ENCODE measurements around the gene TMPRSS15.

Gene TMPRSS15

GRCh38 chr21:18382141-18382540 lies 21.4 kb downstream of the TMPRSS15 start:
- Histone ChIP-seq H3K36me3 (ENCODE audit: control insufficient read depth in 2 of 2, insufficient read depth in 1 of 2, low read length in 2 of 2) (no peaks in the 10 kb centered on the region), H3K4me1 (ENCODE audit: control insufficient read depth, insufficient read depth, low read length) (no peaks in the 10 kb centered on the region), H3K27ac (ENCODE audit: extremely low read depth, low read depth, low read length) (no peak overlapping the region), H3K4me3 (ENCODE audit: low read depth, low read length) (no peak overlapping the region), H3K9me3 (ENCODE audit: control insufficient read depth, insufficient read depth, low read depth, low read length) (no peaks in the 10 kb centered on the region; the same call in 1 of the 2 replicates)
- TF ChIP-seq ZNF433 (tag by site-specific recombination; IDR thresholded peaks at IDR 0.05; ENCODE audit: low read depth) (no peak), ZNF24 (tag by site-specific recombination; IDR thresholded peaks at IDR 0.05) (no peak), ZNF514 (tag by site-specific recombination; IDR thresholded peaks at IDR 0.05) (no peak)
- POLR2A ChIA-PET: no interaction called here
- CTCF ChIA-PET: no interaction called here

GRCh38 chr21:18373606-18374005 lies 30.0 kb downstream of the TMPRSS15 start:
- H3K27ac ChIP-seq (ENCODE audit: extremely low read depth, low read depth, low read length): no peak overlapping the region
- ChIA-PET POLR2A (no interaction called here), CTCF (interaction anchor here (1.1 kb wide), 1 partner anchor 11 kb away, joined by 5 read pairs; no protein-coding TSS in a partner anchor)

GRCh38 chr21:18370301-18370700 lies 33.3 kb downstream of the TMPRSS15 start:
- H3K36me3 ChIP-seq (ENCODE audit: control insufficient read depth in 2 of 2, insufficient read depth in 1 of 2, low read length in 2 of 2): no peaks in the 10 kb centered on the region
- CTCF ChIA-PET: interaction anchor here (0.9 to 2.3 kb wide), 2 partner anchors 9 to 330 kb away, joined by 3 to 6 read pairs; no protein-coding TSS in a partner anchor
- no peak overlapping the region for H3K4me3 ChIP-seq (ENCODE audit: low read depth, low read length)
- no peak for TF ChIP-seq ZNF366 (tag by site-specific recombination; conservative IDR thresholded peaks at IDR 0.05)
- TF ChIP-seq ZBTB6 (tag by site-specific recombination; IDR thresholded peaks at IDR 0.05): no peak
- no peak for TF ChIP-seq ZNF155 (tag by site-specific recombination; IDR thresholded peaks at IDR 0.05)
- TF ChIP-seq OSR2 (tag by site-specific recombination; IDR thresholded peaks at IDR 0.05): no peak
- TF ChIP-seq ZNF426 (tag by site-specific recombination; IDR thresholded peaks at IDR 0.05): no peak
- POLR2A ChIA-PET: no interaction called here
- H3K4me1 ChIP-seq (ENCODE audit: control insufficient read depth, insufficient read depth, low read length): no peaks in the 10 kb centered on the region
- no peak overlapping the region for H3K27ac ChIP-seq (ENCODE audit: extremely low read depth, low read depth, low read length)
- H3K9me3 ChIP-seq (ENCODE audit: control insufficient read depth, insufficient read depth, low read depth, low read length): no peaks in the 10 kb centered on the region

More at GRCh38 chr21:18373606-18374005, 30.0 kb downstream of the TMPRSS15 start:
- H3K4me3 ChIP-seq (ENCODE audit: low read depth, low read length): no peak overlapping the region
- no peaks in the 10 kb centered on the region for H3K36me3 ChIP-seq (ENCODE audit: control insufficient read depth in 2 of 2, insufficient read depth in 1 of 2, low read length in 2 of 2)
- no peaks in the 10 kb centered on the region for H3K9me3 ChIP-seq (ENCODE audit: control insufficient read depth, insufficient read depth, low read depth, low read length)
- H3K4me1 ChIP-seq (ENCODE audit: control insufficient read depth, insufficient read depth, low read length): no peaks in the 10 kb centered on the region
- TF ChIP-seq ZXDB (tag by site-specific recombination; IDR thresholded peaks at IDR 0.05) (no peak), GLIS2 (tag by site-specific recombination; IDR thresholded peaks at IDR 0.05) (no peak), ZNF157 (tag by site-specific recombination; IDR thresholded peaks at IDR 0.05) (no peak), ZNF169 (tag by site-specific recombination; IDR thresholded peaks at IDR 0.05) (no peak), BCL11B (tag by site-specific recombination; IDR thresholded peaks at IDR 0.05; ENCODE audit: low read depth) (no peak), ZNF544 (tag by site-specific recombination; IDR thresholded peaks at IDR 0.05) (no peak), RBAK (tag by site-specific recombination; IDR thresholded peaks at IDR 0.05) (no peak), ZNF423 (tag by site-specific recombination; IDR thresholded peaks at IDR 0.05) (no peak), KLF8 (tag by site-specific recombination; IDR thresholded peaks at IDR 0.05) (no peak), ZNF132 (tag by site-specific recombination; IDR thresholded peaks at IDR 0.05; ENCODE audit: borderline replicate concordance) (no peak), ZNF529 (tag by site-specific recombination; IDR thresholded peaks at IDR 0.05; ENCODE audit: insufficient replicate concordance) (no peak), ZNF501 (tag by site-specific recombination; IDR thresholded peaks at IDR 0.05) (no peak), SP3 (tag by site-specific recombination; IDR thresholded peaks at IDR 0.05) (no peak), ZNF623 (tag by site-specific recombination; IDR thresholded peaks at IDR 0.05) (no peak), ZNF692 (tag by site-specific recombination; IDR thresholded peaks at IDR 0.05) (no peak), KLF9 (tag by site-specific recombination; IDR thresholded peaks at IDR 0.05; ENCODE audit: low read depth) (no peak)
